RCC 7860 (cell line): Measurements from ENCODE around the gene TMEM79.

Experiments
- DNase-seq: peaks from one replicate; pipeline ENCODE4 v3.0.0-alpha.2; 2015; ENCODE audit warnings: low spot score
- FAIRE-seq: peaks from 2 replicates; lab custom pipeline; 2012; peaks lifted over from hg19 to GRCh38; lab: Jason Lieb, UNC

TMEM79 gene

DNA sequence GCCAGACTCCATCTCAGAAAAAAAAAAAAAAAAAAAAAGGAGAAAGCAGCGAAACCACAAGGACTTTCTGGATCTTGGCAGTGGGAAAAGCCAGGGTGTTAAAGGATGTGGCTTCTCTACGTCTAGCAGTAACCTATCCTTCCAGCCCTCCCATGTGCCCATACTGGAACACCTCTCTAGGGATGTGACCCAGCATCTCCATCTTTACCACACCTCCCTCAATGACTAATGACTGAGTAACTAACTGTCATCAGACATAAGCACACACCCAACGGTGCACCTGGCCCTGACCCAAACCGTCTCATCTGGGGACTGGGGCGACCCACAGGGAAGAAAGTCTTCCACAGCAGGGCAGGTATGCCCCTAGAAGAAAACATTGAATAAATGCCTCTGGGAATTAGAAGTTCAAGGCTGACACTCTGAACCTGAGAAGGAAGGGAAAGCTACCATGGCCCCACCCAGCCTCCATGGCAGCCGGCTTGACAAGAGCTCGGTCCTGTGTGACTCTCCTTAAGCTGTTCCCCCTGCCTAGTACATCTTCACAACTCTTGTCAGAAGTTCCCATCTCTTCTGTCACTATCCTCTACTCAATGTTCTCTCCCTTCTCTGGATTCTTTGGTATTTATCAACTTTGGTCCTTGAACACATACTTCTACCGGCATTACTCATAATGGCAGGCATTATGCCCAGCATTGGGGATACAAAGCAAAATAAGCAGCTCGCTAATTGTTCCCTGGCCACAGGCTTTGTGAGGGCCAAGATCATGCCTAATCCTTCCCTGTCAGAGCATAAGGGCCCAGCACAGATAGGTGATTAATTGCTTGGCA, 21.5 kb upstream of the TMEM79 start:
- peak; percentile 81 for FAIRE-seq
- peak; percentile 74 for DNase-seq

DNA sequence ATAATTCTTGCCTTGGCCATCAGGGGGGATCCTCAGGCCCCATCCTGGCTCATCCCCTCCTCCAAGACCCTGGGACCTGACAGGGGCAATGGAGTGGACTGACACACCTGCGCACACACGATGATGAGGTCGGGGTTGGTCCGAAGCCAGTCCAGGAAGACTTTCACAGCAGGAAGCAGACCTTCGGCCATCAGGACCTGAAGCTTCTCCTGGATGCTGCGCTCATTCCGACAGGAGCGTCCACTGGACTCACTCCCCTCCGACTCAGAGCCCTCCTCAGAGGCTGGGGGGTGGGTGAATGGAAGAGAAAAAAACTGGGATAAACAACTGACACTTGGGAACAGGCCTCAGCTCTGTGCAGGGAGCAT, 20.9 kb upstream of the TMEM79 start:
- DNase-seq (no peak), FAIRE-seq (no peak)

DNA sequence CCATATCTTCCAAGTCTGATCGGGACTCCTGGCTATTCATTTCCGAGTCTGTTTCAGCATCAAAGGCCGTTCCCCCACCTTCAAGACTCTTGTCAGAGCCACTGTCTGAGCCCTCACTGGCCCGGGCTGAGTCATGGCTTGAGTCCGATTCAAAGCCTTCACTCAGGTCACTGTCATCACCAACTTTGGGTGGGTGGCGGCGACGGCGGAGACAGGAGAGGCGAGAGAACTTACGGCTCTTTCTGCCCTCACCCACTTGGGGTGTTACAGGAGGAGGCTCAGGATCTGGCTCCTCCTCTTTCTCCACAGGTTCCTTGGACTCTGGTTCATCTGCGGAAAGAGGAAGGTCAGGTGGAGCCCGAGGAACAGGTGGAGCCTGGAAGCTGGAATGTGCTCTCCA, 18.1 kb upstream of the TMEM79 start:
- no peak for DNase-seq
- no peak for FAIRE-seq

DNA sequence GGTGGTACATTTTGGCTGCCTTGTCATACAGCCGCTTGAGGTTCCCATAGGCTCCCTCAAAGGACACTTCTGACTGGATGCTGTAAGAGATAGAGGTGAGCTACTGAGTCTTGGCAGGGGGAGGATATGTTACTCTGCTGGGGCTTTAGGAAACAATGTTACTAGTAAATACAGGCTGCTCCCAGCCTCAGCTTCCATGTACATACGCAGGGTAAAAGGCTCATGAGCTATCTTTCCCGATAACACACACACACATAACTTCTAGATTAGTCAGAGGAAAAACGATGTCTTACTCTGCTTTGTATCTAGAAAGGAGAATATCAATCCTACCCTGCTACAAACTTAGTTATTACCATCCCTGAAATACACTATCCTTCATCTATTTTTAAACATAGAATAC, 15.8 kb upstream of the TMEM79 start:
- no peak for FAIRE-seq
- no peak for DNase-seq

DNA sequence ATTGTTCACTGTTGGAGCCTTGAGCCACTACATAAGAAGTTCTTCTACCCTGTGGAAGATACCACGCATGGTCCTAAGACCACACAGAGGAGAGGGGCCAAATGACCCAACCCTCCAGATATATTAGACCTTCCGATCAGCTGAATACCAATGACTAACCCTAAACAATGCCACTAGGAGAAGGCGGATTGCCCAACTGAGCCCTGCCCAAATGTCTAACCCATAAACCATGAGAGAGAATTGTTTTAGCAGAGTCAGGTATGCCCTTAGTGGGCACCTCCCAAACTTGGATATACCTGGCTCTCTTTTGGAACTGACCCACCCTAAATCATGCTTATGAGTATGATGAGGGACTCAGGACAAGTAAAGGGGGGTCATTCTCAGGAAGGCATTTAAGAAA, 13.8 kb upstream of the TMEM79 start:
- DNase-seq (no peak), FAIRE-seq (no peak)

DNA sequence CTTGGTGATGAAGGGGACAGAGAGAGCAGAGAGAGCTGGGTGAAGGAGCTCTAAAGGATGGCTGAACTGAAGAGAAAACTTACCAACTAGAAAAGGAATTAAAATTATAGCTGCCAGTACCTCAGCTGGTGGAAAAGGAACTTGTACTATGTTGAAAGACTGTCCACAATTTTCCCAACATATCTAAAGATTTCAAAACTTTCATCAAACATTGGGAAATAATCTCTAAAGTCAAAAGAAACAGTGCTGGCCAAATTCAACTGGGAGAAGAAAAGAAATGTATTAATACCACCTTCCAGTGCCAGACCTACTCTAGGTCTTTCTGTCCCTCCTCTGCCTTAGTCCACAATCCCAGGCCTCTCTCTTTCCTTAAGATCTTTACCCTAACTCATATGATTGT, 7.6 kb upstream of the TMEM79 start:
- FAIRE-seq (no peak), DNase-seq (no peak)

DNA sequence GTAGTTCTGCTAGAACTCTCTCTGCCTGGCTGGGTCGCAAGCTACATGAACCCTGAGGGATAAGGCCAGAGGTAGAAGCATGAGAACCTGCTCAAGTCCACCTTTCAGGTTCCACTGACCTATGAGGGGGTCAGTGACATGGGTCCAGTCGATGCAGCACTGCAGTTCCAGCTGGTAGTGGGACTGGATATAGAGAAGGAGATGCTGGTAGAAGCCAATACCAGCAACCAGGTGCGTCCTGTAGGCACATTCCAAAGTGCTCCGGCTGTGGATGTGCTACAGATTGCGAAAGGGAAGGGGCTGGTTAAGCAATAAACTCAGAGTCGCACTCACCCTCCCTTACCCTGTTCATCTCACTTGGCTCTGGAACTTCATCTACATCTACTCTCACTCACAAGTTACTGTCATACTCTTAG, 7.2 kb upstream of the TMEM79 start:
- FAIRE-seq = no peak
- DNase-seq = no peak

DNA sequence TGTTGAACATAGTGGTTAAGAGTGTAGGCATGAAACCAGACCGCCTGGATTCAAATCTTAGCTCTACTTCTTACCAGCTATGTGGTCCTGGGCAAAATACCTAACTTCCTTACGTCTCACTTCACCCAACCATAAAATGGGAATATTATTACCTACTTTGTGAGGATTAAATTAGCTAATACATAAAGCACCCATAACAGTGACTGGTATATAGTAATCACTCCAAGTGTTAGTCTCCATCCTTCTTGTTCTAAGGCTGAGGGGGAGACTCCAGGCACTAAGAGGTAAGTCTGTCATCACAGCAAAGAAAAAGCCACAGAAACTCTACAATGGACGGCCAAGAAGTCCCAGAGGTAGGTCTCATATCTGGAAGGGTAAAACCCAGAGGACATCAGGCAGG, 4.3 kb upstream of the TMEM79 start:
- FAIRE-seq (no peak), DNase-seq (no peak)

DNA sequence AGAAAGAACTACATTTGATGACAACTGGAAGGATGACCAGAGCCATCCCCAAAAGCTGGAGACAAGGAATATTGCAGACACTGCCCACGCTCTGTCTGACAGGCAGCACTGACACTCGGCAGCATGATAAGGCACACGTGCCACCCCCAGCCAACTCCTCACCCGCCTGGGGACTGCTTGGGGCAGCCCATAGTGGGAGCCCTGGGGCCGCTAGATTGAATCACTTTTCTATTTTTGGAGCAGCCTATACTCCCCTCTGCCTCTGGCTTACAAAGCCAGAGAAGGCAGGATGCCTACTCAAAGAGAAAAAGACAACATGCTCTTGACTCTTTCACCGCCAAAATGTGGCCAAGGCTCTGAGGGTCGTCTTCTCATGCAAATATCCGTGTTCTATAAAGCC, 2.8 kb upstream of the TMEM79 start:
- DNase-seq = peak; percentile 20
- FAIRE-seq = no peak

DNA sequence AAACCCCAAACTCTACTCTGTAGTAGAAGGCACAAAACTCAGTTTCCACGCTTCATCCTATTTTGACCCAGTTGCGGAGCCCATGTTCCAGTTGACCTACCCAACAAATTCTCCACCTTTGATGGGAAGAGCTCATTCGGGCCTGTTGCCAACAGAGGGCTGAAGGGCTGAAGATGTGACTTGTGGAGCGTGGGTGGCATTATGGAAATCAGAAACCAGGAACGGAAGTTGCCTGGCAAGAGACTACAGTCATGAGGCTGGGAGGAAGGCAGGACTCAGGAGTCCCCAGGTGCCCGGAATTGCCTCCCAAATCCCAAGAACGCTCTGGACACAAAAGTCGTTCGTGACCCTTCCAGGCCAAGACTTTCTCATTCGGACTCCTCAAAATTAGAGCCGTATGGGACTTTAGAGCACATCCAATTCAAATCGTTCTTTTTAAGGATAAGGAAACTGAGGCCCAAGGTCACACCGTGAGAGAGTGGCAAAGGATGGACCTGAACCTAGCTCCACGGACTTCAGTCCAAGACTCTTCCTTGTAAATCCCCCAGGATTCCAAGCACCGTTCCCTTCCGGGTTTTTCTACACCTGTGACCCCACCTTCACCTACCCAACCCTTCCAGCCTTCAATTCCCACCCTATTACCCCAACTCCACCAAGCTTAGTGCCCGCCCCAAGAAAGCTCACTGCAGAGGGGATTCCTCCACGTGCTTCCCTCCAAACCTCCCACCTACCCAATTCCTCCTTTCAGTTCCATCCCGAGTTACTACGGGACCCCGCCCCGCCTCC, 2.2 kb upstream of the TMEM79 start:
- DNase-seq = peak; percentile 38
- FAIRE-seq = no peak

DNA sequence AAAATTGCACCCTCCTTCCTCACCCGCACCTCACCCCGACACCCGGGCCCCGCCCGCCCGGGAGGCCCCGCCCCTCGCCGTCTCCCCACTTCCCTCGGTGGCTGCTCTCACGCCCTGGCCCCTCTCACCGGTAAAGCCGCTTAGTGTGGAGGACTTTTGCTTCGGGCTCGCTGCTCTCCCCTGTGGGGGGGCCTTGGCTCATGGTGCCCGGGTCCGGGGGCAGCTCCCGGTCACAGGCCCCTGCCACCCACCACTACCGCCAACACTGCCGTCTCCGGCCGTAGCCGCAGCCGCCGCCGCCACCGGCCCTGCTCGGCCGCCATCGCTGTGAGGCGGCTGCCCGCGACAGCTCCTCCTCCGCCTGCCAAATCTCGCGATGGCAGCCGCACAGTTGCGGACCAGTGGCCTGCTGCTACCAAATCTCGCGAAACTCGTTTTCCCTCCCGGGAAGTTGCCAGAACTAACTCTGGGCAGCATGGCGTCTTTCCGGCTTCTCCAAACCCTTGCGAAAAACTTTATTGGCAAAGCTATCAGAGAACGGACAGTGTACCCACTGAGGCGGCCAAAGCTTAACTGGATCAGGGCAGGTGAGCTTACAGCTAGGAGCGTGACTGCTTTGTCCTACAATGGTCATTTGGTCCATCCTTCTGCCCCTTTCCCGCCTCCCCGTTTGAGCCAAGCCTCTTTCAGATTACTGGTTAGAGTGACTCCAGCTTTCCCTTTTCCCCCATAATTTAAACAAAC, 1.5 kb upstream of the TMEM79 start, which contains the start of gene SMG5:
SMG5 (minus strand) TSS at position 347 of the 744 bp plus-strand sequence; CDS start at position 202, 145 bp downstream.
- FAIRE-seq (peak; percentile 71), DNase-seq (peak; percentile 93)

DNA sequence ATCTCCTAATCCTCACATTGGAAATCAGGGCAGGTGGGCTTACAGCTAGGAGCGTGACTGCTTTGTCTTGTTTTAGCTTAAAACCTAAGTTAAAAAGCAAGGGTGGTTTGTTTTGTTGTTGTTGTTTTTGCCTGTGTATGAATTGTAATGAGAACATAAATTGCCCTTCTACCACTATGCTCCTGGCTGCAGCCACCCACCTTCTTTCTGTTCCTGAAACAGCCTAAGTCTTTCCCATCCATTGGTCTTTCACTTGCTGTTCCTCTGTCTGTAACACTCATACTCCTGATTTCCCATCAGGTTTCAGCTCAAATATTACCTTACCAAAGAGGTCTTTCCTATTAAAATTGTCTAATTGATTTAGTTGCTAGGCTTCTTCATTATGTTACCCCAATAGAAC, 604 bp upstream of the TMEM79 start:
- no peak for DNase-seq
- no peak for FAIRE-seq

DNA sequence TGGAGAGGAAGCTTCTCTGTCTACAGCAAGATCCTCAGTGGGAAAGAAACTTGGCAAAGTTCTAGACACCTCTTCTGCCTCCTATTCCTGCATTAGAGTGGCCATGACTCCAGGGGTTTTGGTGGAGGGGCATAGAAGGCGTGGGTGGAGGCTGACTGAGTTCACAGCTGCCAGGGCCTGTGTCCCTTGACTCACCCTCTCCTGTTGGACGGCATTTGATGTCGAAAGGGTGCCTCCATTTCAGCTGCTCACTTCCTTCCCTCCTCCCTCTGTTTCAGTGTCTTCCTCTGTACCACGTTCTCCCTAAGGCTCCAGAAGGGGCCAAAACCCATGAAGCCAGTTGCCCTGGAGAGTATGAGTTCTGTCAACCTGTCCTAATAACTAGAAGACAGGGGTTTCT, 632 bp downstream of the TMEM79 start:
- DNase-seq (no peak), FAIRE-seq (no peak)

DNA sequence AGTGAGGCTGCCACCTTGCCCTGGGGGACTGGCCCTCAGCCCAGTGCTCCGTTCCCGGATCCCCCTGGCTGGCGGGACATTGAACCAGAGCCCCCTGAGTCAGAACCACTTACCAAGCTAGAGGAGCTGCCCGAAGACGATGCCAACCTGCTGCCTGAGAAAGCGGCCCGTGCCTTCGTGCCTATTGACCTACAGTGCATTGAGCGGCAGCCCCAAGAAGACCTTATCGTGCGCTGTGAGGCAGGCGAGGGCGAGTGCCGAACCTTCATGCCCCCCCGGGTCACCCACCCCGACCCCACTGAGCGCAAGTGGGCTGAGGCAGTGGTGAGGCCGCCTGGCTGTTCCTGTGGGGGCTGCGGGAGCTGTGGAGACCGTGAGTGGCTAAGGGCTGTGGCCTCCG, 1.3 kb downstream of the TMEM79 start:
- FAIRE-seq (no peak), DNase-seq (no peak)

DNA sequence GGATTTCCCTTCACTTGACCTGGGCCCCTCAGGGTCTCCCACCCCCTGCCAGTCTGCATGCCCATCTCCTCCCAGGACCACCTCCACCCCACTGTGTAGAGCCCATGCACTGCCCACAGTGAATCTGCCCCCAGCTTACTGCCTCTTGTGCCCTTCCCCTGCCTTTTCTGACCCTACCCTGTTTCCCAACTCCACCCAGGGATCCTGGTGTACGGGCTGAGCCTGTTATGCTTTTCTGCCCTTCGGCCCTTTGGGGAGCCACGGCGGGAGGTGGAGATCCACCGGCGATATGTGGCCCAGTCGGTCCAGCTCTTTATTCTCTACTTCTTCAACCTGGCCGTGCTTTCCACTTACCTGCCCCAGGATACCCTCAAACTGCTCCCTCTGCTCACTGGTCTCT, 1.9 kb downstream of the TMEM79 start:
- DNase-seq = no peak
- no peak for FAIRE-seq

DNA sequence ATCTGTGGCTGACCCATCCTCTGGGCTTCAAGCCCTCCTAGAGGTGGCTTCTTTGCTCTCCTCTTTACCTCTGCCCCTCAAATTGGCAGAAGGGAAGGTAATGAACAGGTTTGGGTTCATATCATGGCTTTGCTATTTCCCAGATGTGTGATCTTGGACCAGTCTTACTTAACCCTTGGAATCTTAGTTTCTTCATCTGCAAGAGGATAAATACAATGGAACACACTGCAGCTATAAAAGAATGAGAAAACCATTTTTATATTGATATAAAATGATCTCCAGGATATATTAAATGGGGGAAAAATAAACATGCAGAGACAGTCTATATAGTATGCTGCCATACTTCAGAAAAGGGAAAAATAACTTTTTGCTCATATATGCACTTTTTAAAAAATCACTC, 5.7 kb downstream of the TMEM79 start:
- DNase-seq (no peak), FAIRE-seq (no peak)

DNA sequence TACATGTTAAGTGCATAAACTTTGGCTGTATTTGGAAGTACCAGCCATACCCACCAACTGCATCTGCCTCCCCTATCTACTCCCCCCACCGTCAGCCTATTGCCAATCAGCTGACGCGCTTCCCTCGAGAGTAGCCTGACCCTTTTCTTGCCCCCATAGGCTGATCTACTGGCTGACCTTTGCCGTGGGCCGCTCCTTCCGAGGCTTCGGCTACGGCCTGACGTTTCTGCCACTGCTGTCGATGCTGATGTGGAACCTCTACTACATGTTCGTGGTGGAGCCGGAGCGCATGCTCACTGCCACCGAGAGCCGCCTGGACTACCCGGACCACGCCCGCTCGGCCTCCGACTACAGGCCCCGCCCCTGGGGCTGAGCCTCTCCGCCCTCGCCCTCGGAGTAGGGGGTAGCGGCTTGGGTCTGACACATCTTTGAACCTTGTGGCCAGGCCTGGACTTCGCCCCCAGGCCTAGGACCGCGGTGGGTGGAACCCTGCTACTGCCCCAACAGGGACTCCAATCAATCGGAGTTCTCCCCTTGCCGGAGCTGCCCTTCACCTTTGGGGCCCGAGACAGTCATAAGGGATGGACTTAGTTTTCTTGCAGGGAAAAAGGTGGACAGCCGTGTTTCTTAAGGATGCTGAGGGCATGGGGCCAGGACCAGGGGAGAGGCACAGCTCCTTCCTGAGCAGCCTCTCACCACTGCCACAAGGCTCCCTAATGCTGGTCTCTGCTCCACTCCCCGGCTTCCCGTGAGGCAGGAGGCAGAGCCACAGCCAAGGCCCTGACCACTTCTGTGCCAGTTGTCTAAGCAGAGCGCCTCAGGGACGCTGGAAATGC, 7.3 kb downstream of the TMEM79 start:
- FAIRE-seq (no peak), DNase-seq (no peak)

DNA sequence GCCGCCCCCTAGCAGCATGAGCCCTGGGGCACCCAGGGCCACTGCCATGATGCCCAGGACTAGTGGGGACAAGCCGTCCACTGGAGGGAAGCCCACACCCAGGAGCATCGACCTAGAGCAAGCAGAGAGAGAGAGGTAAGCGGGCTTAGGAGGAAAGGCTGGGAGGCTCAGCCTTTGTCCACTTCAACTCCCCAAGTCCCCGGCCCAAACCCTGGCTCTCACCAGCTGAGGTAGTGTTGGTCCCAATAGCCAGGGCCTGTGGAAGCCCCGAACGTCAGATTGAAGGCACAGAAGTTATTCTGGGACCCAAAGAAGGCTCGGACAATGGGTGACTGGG, 8.9 kb downstream of the TMEM79 start:
- FAIRE-seq (no peak), DNase-seq (no peak)

DNA sequence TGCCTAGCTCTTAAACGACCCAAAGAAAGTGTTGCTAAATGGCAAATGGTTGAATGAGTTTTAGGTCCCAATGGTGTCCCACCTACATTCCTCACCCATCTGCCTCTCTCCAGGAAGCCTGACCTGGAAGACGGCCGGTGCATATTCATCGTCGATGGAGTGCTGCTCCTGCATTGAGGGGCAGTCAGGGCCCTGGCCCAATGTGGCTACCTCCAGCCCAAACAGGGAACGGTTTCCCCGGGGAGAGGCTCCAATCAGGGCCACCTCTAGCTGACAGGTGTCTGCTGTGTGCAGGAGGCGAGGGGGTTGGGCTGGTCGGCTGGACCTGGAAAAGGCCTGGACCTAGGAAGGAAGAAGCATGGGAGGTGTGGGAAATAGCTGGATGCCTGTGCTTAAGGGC, 9.8 kb downstream of the TMEM79 start:
- FAIRE-seq (no peak), DNase-seq (no peak)

DNA sequence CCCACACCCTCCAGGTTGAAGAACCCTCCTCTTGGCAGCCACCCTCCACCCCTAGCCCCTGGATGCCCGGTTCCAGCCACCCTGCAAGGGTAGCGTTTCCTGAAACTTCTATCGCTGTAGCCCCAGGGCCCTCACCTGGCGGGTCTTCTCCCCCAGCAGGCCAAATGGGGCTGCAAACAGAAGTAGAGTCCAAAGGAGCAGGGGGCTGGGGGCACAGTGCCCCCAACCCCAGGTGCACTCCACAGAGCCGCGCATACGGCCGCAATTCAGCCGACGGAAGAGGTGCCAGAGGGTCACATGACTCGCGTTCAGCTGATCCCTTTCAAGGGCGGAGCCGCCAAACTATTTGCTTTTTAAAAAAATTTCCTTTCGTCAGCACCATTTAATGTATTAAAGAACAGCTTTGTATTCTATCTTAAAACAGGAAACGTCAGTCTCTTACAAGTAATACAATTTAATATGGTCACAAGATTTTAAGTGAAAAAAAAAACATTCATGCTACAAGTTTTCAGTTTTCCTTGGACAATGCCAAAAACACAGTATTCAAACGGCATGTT, 11.3 kb downstream of the TMEM79 start, which contains the start of gene GLMP:
GLMP (minus strand) TSS at position 289 of the 557 bp plus-strand sequence; CDS start at position 255, 34 bp downstream.
- no peak for DNase-seq
- no peak for FAIRE-seq
